HL-60 (cell line): ENCODE results near the gene MGAT4A.

Experiments used
- DNase-seq, 2 experiments: peaks; one replicate each; pipeline ENCODE4 v3.0.0-alpha.2; 2010 to 2020; ENCODE audit warnings: low read depth in 1 of 2, low spot score in 1 of 2
- H3K27ac ChIP-seq: fragments of 250-450 bp; sonication (Bioruptor Pico); replicated peaks from 2 replicates; pipeline ENCODE4 v1.5.1; 2020; ENCODE audit warnings: mild to moderate bottlenecking, moderate library complexity
- H3K27me3 ChIP-seq: fragments of 250-450 bp; sonication (Bioruptor Pico); 2 replicates; pipeline ENCODE4 v1.5.1; 2021; ENCODE audit warnings: mild to moderate bottlenecking, moderate library complexity; ENCODE audit not compliant: insufficient read depth, poor library complexity, severe bottlenecking
- H3K4me3 ChIP-seq: replicated peaks from 2 replicates; pipeline ENCODE4 v1.5.1; 2011; ENCODE audit warnings: mild to moderate bottlenecking, control low read depth, low read length; ENCODE audit not compliant: insufficient read depth
- CTCF ChIP-seq: IDR thresholded peaks from one replicate; pipeline ENCODE4 v1.5.1; 2011; ENCODE audit warnings: low read length, control low read depth, inconsistent platforms; ENCODE audit not compliant: insufficient read depth
- GABPA ChIP-seq: IDR thresholded peaks from 2 replicates; pipeline ENCODE4 v1.6.1; 2012; ENCODE audit warnings: low read depth
- POLR2AphosphoS5 ChIP-seq: IDR thresholded peaks from 2 replicates; pipeline ENCODE4 v1.6.1; 2012; ENCODE audit warnings: low read depth
- REST ChIP-seq: IDR thresholded peaks from 2 replicates; pipeline ENCODE4 v1.6.1; 2012; ENCODE audit warnings: low read depth; ENCODE audit not compliant: insufficient replicate concordance
- SPI1 ChIP-seq: IDR thresholded peaks from 2 replicates; pipeline ENCODE4 v1.6.1; 2012; ENCODE audit warnings: low read depth, mild to moderate bottlenecking, borderline replicate concordance

The MGAT4A gene

GRCh38 chr2:98654699-98655495 lies 76.0 kb downstream of the MGAT4A start:
- peak in 1 of 2 experiments; percentile 65 for DNase-seq
- TF ChIP-seq SPI1 (peak; percentile 90), POLR2AphosphoS5 (no peak)
- Histone ChIP-seq H3K27ac (peak overlapping the region; percentile 79), H3K4me3 (no peak overlapping the region), H3K27me3 (no peaks in the 10 kb centered on the region)

- no peak for TF ChIP-seq POLR2AphosphoS5
- TF ChIP-seq REST: no peak
- no peak for TF ChIP-seq CTCF
- TF ChIP-seq SPI1: no peak
These were observed 79.9 kb downstream of the MGAT4A start for GRCh38 chr2:98650998-98651397.

GRCh38 chr2:98649992-98650375 lies 80.9 kb downstream of the MGAT4A start:
- no peaks in the 10 kb centered on the region for H3K27me3 ChIP-seq
- TF ChIP-seq GABPA (no peak), SPI1 (no peak), POLR2AphosphoS5 (no peak)
- H3K4me3 ChIP-seq: no peak overlapping the region
- H3K27ac ChIP-seq: no peak overlapping the region; the same call in none of the 2 replicates
- no peak for DNase-seq

More at GRCh38 chr2:98650998-98651397, 79.9 kb downstream of the MGAT4A start:
- Histone ChIP-seq H3K4me3 (no peak overlapping the region), H3K27ac (no peak overlapping the region), H3K27me3 (no peaks in the 10 kb centered on the region)
- no peak for DNase-seq

GRCh38 chr2:98649135-98649991 lies 81.6 kb downstream of the MGAT4A start:
- DNase-seq: peak; percentile 48 to 83
- Histone ChIP-seq H3K4me3 (no peak overlapping the region), H3K27me3 (no peaks in the 10 kb centered on the region), H3K27ac (no peak overlapping the region; the same call in 1 of the 2 replicates)
- TF ChIP-seq CTCF: peak; percentile 100
- TF ChIP-seq SPI1: no peak

GRCh38 chr2:98648451-98648850 lies 82.5 kb downstream of the MGAT4A start:
- Histone ChIP-seq H3K27me3 (no peaks in the 10 kb centered on the region), H3K4me3 (no peak overlapping the region), H3K27ac (no peak overlapping the region)
- TF ChIP-seq REST (no peak), POLR2AphosphoS5 (no peak), CTCF (no peak), GABPA (no peak)
- DNase-seq: no peak
